SK-N-SH (cell line): ENCODE results near the gene DELE1.

ENCODE experiments used
- CTCF ChIP-seq: fragments of 200-600 bp; sonication (generic); IDR thresholded peaks from 2 replicates; pipeline ENCODE4 v1.6.1; 2017; ENCODE audit warnings: antibody characterized with exemption, mild to moderate bottlenecking, moderate library complexity
- EP300 ChIP-seq, 2 experiments: IDR thresholded peaks; 2 replicates each; pipeline versions ENCODE4 v1.4.0 to v1.6.1; 2012; ENCODE audit warnings: borderline replicate concordance in 1 of 2, low read depth in 1 of 2, low read length in 1 of 2
- EZH2phosphoT487 ChIP-seq: fragments of 200-600 bp; sonication (generic); IDR thresholded peaks from 2 replicates; pipeline ENCODE4 v1.6.1; 2017; ENCODE audit warnings: low read depth, mixed run types, mild to moderate bottlenecking, antibody characterized with exemption, moderate library complexity, borderline replicate concordance
- FOXM1 ChIP-seq: IDR thresholded peaks from 2 replicates; pipeline ENCODE4 v1.4.0; 2012; ENCODE audit warnings: low read depth, mild to moderate bottlenecking
- MXI1 ChIP-seq: IDR thresholded peaks from 2 replicates; pipeline ENCODE4 v1.6.1; 2012; ENCODE audit warnings: mild to moderate bottlenecking, low read depth, low read length, improper control_type of control experiment
- POLR2AphosphoS5 ChIP-seq: IDR thresholded peaks from 2 replicates; pipeline ENCODE4 v1.6.1; 2012; ENCODE audit warnings: low read depth, low read length
- RCOR1 ChIP-seq: fragments of 150-350 bp; IDR thresholded peaks from 2 replicates; pipeline ENCODE4 v1.6.1; 2017; ENCODE audit warnings: antibody characterized with exemption, low read length
- TAF1 ChIP-seq: IDR thresholded peaks from 2 replicates; pipeline ENCODE4 v1.6.1; 2012; ENCODE audit warnings: low read depth, mild to moderate bottlenecking, low read length, moderate library complexity, borderline replicate concordance
- TCF12 ChIP-seq: IDR thresholded peaks from 2 replicates; pipeline ENCODE4 v1.4.0; 2012
- TF ChIP-seq, protein P1 (sequence below): fragments of 150-350 bp; IDR thresholded peaks from 2 replicates; pipeline ENCODE4 v1.6.1; 2017; ENCODE audit warnings: antibody characterized with exemption, low read length, low read depth, borderline replicate concordance

GRCh38 chr5:141883184-141883891 is 40.3 kb upstream of the DELE1 start:
- TF ChIP-seq EZH2phosphoT487 (no peak), EP300 (IDR thresholded peaks at IDR 0.05; ENCODE audit: borderline replicate concordance in 1 of 2, low read depth in 1 of 2, low read length in 1 of 2) (no peak), FOXM1 (no peak), MXI1 (no peak; the same call in 1 of the 2 replicates), CTCF (no peak), TAF1 (no peak), RCOR1 (no peak), POLR2AphosphoS5 (no peak), TCF12 (no peak)
- TF ChIP-seq, protein P1, sequence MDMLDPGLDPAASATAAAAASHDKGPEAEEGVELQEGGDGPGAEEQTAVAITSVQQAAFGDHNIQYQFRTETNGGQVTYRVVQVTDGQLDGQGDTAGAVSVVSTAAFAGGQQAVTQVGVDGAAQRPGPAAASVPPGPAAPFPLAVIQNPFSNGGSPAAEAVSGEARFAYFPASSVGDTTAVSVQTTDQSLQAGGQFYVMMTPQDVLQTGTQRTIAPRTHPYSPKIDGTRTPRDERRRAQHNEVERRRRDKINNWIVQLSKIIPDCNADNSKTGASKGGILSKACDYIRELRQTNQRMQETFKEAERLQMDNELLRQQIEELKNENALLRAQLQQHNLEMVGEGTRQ, result no peak
